GM19438 (cell line): ENCODE measurements around the gene RIF1.

Experiments
- ATAC-seq: cut with Tn5 transposase; IDR thresholded peaks from one replicate; pipeline ENCODE4 v1.9.1; 2021; ENCODE audit warnings: low read depth; ENCODE audit not compliant: unreplicated experiment

RIF1 gene

GRCh38 chr2:151409601-151410484 is at the start of gene RIF1:
Gene RIF1 (plus strand): TSS chr2:151409902. CDS start chr2:151410424, 522 bp downstream.
- peak; percentile 85 for ATAC-seq

GRCh38 chr2:151361674-151362370 is 47.9 kb upstream of the RIF1 start:
- no peak for ATAC-seq

- ATAC-seq, result no peak
Measured at GRCh38 chr2:151363709-151364108, 46.0 kb upstream of the RIF1 start.

- no peak for ATAC-seq
Measured at GRCh38 chr2:151367571-151367970, 42.1 kb upstream of the RIF1 start.

GRCh38 chr2:151374436-151374835 is 35.3 kb upstream of the RIF1 start:
- ATAC-seq, result peak; percentile 96

GRCh38 chr2:151379169-151379568 is 30.5 kb upstream of the RIF1 start:
- ATAC-seq, result no peak

- no peak for ATAC-seq
Measured at GRCh38 chr2:151380580-151381235, 29.0 kb upstream of the RIF1 start.

GRCh38 chr2:151381266-151381665 is 28.4 kb upstream of the RIF1 start:
- no peak for ATAC-seq

GRCh38 chr2:151388011-151388410 is 21.7 kb upstream of the RIF1 start:
- ATAC-seq, result no peak

GRCh38 chr2:151391436-151391835 is 18.3 kb upstream of the RIF1 start:
- ATAC-seq, result no peak

GRCh38 chr2:151394509-151394908 is 15.2 kb upstream of the RIF1 start:
- no peak for ATAC-seq

- no peak for ATAC-seq
Measured at GRCh38 chr2:151395509-151396374, 14.0 kb upstream of the RIF1 start.

- no peak for ATAC-seq
Measured at GRCh38 chr2:151399981-151400380, 9.7 kb upstream of the RIF1 start.

- no peak for ATAC-seq
Measured at GRCh38 chr2:151401149-151401548, 8.6 kb upstream of the RIF1 start.

- no peak for ATAC-seq
Measured at GRCh38 chr2:151403914-151404313, 5.8 kb upstream of the RIF1 start.

GRCh38 chr2:151405376-151405775 is 4.3 kb upstream of the RIF1 start:
- no peak for ATAC-seq

- ATAC-seq, result no peak
Measured at GRCh38 chr2:151407281-151407680, 2.4 kb upstream of the RIF1 start.

- no peak for ATAC-seq
Measured at GRCh38 chr2:151408788-151409600, 708 bp upstream of the RIF1 start.

- ATAC-seq, result peak; percentile 36
Measured at GRCh38 chr2:151410485-151410834, 758 bp downstream of the RIF1 start.

GRCh38 chr2:151417650-151418049 is 7.9 kb downstream of the RIF1 start:
- ATAC-seq, result no peak
